GM18870 (cell line): Measurements from ENCODE around the gene SMAD7.

ENCODE experiments used
- ATAC-seq: cut with Tn5 transposase; IDR thresholded peaks from one replicate; pipeline ENCODE4 v1.9.1; 2021; ENCODE audit warnings: moderate library complexity; ENCODE audit not compliant: unreplicated experiment

The SMAD7 gene

DNA sequence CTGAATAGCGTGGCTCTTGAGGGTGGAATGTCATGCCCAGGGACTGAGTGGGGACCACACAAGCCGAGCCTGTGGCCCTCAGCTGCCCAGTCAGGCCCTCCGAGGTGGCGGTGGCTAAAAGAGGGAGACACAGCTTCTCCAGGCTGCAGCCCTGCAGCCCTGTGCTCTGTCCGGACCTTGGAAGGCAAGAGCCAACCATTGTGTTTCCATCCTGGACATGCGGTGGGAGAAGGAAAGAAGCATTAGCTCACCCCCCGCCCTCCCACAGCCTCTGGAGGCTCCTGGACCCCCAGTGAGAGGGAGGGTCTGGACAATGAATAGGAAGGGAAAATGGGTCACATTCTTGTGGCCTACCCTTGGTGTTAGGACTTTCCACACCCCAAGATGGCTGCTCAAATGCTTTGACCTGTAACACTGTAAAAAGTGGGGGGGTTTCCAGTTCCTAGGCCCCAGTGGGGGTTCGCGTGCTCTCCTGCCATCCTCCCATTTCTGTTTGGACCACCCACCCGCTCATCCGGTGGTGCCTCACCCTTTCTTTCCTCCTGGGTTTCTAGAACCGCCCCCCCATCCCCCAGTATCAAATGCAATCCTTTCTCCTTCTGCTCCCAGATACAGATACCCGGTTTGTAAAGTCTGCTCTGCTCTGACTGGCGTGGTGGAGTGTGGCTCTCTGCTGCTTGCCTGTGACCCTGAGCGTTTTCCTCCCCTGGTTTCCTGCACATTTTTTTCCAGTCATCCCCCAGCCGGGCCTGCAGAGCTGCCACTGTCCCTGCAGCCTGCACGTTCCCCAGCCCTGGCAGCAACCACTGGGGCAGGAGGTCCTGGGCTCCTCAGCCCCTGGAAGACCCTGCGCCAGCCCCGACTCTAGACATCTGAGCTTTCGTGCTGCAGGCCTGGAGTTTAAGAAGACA lies 36.3 kb upstream of the SMAD7 start:
- no peak for ATAC-seq

DNA sequence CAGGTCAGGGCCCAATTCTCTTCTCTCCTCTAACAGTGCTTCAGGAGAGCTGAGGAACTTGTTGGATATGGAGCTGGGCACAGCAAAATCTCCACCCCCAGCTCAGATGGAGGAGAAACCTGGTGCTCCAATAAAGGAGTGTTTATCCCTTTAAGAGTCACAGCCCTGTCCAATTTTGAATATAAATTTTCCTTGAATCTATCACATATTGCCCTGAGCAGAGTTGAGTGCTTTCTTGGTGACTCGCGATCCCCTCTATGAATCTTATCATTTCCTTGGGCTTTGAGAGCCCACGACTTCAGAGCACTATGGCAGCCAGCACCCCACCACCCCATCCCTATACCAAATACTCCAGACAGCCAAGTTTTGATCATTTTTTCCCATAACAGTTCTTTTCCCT lies 34.4 kb upstream of the SMAD7 start:
- ATAC-seq = no peak

DNA sequence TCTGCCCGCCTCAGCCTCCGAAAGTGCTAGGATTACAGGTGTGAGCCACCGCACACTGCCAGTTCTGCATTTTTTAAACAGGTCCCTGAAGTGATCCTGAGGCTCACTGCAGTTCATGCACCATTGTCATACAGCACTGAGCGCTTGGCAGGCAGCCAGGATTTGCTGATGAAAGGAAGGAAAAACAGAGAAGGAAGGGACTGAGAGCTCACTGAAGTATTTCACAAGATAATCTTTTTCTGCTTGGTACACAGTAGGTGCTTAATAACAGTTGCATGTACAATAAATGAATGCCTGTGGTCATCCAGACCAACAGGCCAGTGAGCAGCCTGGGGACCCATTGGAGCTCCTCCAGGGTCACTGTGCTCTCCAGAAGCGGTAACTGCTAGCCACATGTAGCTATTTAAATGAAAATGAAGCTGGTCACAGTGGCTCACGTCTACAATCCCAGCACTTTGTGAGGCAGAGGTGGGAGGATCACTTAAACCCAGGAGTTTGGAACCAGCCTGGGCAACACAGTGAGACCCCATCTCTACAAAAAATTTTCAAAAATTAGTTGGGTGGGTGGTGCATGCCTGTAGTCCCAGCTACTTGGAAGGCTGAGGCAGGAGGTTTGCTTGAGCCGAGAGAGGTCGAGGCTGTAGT lies 33.1 kb upstream of the SMAD7 start:
- no peak for ATAC-seq

DNA sequence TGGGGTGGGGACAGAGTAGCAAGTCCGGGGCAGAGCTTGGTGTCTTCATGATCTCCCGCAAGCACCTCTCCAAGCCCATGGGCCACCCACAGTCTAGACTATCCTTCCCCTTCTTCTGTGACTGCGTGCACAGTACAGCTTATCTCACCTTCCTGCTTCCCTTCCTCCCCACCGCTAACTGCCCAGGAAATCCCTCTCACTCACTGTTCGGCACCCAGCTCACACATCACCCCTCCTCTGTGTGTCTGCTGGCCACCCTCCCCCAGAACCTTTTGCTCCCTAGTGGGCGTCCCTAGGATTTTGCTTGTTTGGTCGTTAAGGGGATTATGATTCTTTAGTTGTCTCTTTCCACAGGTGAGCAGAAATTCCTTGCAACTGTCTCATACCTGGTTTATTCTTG lies 31.5 kb upstream of the SMAD7 start:
- no peak for ATAC-seq

DNA sequence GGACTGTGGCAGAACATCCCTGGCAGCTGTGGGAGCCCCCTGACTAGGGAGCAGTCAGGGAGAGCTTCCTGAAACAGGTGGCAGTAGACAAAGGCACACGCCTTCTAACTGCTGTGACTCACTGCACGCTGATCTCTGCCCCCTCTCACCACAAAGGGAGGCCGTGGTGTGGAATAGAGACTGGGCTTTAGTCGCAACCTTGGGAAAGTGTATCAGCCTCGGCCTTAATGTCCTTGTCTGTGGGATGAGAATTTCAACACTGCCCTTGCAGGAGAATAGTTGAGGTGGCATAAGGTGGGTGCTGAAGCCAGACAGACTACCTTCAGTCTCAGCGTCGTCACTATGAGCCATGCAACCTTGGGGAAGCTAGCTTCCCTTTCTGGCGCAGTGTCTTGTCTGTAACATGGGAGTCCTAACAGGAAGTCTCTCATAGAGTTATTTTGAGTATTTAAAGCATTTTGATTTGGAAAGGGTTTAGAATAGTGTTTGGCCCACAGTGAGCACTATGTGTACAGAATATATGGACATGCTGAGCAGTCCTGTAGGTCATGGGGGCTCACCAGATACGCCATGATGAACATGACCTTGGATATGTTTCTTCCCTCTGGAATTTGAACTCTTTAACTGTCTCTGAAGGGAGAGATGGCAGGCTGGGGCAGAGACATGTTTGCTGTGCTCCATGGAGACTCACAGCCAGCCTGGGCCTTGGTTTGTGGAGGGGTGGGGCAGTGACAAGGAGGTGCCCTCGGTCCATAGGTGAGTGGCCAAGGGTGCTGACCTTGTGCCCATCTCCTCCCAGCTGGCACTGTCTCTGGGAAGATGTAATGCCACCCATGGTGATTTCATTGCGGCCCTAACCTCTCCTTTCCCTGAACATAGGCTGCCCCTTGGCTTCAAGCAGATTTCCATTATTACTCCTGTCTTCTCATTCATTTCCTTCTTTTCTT lies 29.5 kb upstream of the SMAD7 start:
- no peak for ATAC-seq

DNA sequence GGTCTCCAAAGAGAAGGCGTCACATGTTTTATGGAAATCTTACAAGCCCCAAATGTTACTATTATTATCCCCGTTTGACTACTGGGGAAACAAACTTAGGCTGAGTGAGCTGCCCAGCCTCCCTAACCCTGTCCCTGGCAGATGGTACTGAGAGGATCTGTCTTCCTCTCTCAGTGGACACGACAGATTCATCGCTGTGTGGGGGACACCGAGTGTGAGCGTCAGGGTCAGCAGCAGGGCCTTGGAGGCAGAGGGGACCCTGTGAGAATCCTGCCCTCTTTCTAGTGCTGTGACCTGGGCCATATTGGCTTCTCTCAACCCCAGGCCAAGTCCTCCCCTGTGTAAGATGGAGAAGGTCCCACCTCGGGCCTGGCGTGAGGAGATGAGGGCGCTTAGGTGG lies 27.1 kb upstream of the SMAD7 start:
- no peak for ATAC-seq

DNA sequence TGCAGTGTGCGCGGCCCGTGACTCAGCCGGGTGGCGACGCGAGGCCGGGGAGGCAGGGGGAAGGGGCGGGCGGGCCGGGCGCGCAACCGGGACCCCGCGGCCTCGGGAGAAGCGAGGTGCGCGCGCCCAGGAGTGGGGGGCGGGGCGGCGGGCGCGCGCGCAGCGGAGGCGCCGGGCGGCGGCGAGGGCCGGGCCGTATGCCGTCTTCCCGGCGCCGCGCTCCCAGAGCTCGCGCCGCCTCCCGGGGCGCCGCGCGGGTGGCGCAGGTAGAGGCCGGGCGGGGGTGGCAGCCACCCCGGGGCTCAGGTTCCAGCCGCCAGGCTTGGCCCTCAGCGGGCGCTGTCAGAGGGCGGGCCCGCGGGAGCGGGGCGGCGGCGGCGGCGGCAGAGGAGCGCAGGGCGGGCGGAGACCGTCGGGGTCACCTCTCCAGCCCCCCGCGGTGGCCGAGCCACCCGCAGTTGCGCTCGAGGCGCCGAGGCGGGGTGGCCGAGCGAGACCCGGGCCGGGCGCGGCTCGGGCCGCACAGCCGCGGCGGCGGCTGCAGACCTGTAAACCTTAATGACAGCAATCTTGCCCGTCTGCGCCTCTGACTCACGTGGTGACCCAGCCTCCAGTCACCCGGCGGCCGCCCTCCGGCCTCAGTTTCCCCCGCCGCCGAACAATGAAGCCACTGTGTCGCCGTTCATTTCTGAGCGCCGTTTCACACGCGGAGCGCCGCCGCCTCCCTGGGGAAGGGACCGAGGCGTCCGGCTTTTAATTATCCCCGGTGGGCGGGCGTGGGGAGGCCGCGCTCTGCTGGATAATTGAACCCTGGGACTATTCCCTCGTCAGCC lies 25.3 kb upstream of the SMAD7 start:
- ATAC-seq = no peak

DNA sequence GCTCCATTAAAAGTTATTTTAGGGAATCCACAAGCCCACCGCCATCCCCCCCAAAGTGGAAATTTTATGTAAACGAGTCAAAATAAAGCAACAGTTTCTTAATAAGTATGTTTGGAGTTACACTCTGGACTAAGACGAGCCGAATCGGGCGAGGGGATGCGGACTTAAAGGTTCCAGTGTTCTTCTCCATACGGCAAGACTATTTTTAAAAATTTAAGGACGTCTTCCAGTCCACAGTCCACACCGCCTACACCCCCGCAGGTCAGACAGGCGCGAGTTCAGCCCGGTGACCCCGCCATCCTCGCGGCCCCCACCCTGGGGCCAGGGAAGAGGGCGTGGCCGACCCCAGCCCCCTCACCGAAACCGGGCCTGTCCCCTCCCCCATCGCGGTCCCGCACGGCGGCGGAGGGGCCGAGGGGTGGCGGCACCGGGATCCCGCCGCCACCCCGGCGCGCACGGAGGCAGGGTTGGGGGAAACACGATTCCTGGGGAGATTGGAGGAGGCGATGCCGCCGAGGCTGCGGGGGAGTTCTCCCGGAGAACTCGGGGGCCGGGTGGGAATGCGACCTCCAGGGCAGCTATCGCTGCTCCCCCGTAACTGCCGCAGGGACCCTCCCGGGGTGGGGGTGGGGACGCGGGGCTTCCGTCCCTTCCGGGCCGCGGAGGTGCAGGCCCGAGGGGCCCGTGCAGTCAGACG lies 24.5 kb upstream of the SMAD7 start:
- no peak for ATAC-seq

DNA sequence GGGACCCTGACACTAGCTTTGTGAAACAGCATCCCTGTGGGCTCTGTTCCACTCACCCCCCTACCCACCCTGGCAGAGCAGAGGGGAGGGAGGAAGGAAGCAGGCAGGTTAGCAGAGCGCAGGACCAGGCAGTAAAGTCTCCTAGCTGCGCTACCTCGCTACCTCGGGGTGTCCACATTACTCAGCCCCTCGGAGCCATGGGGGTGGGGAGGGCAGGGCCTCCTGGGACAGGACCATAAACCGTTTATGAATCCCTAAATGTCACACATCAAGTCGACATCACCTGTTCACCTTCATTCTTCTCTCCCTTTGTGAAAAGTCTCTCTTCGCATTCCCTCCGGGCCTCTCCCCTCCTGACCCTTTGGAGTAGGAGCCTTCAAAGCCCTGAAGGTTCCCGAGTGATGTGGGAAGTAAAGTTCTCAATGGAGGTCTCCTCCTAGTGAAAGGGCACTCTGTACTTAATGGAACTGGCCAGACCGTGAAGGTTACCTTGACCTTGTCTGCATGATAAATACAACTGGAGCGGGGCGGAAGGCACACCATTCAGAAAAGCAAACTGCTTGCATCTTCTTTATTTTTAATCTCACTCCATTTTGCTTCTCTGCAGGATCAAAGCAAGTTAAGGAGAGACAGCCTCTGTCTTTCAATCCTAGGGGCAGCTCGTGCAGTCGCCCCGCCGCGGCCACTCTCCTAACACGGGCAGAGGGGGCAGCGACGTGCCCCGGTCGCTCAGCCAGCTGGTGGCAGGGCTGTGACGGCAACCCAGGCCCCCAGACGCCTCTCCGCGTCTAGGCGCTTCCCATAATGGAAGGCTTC lies 23.7 kb upstream of the SMAD7 start:
- ATAC-seq = no peak

DNA sequence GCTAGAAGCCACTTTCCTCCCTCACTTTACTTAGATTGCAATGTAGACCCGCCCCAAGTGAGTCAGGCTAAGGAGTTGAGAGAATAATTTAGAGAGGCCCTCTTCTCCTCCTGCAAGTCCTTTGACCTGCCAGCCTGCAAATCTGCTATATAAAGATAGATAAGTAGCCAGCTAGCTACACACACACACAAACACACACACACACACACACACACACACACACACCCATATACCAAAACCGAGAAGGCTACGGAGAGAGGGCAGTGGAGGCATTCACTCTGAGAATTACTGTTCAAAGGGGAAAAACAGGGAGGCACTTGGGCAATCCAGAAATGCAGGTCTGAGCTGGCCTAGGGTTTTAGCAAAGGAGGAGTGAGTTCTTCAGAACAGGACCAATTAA lies 23.0 kb upstream of the SMAD7 start:
- no peak for ATAC-seq

DNA sequence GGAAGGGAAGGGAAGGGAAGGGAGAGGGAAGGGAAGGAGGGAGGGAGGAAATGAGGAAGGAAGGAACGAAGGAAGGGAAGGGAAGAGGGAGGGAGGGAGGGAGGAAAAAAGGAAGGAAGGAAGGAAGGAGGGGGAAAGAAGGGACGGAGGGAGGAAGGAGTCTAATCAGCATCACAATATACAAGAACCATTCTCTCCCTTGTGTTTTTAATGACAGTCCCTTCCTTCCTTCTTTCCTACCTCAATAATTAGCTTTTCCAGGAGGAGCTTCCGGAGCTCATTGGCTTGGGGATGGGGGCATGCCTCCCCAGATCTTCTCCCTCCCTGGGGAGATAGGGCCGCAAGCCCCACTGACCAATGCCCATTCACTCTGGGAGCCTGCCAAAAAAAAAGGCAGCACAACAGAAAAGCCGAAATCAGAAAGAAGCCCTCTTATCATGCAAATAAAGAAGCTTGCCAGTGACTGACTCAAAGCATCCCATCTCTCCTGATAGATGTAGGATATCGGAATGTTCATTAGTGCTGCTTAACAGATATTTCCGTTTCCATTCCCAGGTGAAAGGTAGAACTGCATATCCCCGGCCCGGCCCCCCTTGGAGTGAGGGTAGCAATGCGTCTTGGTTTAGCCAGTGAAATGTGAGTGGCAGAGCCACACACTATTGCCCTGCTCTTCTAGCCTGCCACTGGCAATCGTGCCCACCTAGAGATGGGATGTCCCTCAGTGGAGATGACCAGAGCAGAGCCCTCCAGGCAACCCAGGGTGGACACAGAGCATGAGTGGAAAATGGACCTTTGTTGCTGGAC lies 17.8 kb upstream of the SMAD7 start:
- ATAC-seq = no peak

DNA sequence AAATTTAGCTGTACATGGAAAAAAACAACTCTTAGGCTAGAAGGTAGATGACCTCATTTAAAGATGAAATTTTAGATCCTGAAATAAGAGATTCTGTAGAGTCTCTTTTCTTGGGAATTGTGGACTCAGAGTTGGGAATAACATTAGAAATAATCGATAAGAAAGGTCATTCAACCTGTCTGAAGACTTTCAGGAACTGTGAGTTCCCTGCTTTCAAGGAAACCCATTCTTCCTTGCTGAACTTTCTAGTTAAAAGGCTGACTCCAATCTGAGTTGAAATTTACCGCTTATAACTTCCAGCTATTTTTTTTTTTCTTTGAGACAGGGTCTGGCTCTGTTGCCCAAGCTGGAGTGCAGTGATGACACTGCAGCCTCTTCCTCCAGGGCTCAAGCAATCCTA lies 16.8 kb upstream of the SMAD7 start:
- ATAC-seq = no peak

DNA sequence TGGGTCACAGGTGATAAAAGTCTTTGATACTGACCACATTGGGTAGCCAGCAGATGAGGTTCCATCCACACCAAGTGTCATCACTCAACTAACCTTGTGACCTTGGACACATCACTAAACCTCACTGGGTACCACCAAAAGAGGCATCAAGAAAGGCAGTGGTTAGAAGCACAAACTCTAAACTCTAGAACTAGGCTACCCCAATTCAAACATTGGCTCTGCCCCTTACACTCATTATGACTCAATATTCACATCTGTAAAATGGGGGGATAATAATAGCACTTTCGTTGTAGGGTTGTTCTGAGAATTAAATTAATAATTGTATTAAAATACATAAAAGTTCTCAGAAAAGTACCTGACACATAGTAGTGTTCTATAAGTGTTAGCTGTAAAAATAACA lies 15.8 kb upstream of the SMAD7 start:
- no peak for ATAC-seq

DNA sequence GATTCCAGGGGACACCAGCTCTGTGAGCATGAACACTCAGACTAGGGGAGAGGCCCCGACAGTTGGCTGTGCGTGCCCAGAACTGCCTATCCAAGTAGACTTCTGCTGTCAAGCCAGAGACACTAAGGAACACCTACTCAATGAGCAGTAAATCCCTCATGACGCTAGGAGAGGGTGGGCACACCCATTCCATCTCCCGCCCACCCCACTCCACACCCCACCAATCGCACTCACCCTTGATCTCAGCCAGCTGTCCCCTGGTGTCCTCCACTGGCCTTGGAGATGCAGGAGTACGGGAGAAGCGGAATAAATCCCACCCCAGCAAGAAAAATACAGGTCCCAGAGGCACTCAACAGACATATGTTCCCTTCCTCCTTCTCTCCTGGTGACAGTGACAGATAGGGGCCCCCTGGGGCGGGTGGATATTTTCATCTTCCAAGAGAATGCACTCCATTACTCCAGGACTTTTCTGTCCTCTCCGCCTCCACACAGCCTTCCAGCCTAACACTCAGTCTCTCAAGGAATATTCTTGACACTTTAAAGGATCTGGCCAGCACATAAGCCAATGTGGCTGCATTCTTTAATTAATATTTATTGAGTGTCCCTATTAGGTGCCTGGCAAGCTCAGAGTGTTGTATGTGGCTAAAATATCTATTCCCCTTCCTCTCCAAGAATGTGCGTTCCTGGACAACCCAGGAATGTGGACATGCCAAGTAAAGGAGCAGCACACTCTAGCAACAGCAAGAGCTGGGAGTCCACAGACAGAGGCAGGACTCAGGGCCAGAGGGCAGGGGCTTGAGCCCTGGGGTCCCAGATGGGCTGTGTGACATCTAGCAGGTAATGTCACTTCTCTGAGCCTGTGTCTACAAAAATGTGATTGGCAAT lies 13.1 kb upstream of the SMAD7 start:
- no peak for ATAC-seq

DNA sequence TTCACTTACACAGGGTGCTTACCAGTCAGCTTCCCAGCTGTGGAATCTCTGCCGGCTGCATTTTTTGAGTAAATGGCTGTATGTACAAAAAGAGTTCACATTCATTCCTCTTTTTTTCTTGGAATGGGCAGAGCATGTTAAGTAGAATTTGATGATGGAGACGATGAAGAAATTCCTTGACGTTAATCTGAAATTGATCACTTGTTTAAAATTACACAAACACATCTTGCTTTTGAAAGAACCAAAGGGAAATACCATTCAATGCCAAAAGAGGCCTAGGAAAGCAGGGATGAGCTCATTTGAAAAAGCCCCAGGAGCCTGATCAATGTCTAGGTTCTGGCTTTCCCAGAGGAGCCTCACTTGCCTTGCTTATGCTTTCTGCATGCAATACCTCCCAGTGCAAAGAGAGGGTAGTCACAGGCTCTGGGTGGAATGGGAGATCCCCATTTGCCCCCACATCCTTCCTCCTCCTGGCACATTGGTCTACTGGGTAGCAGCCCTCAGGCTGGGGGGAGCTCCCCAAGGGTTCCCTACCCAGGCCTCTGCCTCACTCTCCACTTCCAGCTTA lies 12.3 kb upstream of the SMAD7 start:
- no peak for ATAC-seq

DNA sequence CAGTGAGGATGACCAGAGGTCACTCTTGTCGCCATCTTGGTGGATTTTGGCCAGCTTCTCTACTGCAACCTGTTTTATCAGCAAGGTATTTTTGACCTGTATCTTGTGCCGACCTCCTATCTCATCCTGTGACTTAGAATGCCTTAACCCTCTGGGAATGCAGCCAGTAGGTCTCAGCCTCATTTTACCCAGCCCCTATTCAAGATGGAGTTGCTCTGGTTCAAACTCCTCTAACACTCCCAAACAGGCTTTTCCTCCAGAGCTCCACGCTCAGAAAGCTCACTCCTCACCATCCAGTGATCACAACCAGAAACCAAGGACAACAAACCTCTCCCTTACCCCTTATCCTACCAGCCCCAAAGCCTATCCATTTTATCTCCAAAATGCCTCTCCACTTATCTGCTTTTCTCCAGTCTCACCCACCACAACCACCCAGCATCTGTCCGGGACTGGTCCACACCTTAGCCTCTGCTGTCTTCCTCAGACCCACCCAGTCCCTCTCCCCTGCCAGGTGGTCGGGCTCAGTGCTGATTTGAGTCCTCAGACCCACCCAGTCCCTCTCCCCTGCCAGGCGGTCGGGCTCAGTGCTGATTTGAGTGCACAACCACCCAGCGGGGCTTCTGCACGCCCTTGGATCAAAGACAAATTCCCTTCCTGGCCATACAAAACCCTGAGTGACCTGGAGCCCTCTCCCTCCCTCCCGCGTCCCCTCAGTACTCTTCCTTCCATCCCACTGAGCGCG lies 11.7 kb upstream of the SMAD7 start:
- ATAC-seq = no peak
